GM19193 (cell line): Measurements from ENCODE around the gene APBB2.

ENCODE experiments used
- POLR2A ChIP-seq: IDR thresholded peaks from 4 replicates; pipeline ENCODE4 v1.6.1; 2011; ENCODE audit not compliant: insufficient read depth, insufficient read length; ENCODE audit errors: extremely low read depth

The APBB2 gene

DNA sequence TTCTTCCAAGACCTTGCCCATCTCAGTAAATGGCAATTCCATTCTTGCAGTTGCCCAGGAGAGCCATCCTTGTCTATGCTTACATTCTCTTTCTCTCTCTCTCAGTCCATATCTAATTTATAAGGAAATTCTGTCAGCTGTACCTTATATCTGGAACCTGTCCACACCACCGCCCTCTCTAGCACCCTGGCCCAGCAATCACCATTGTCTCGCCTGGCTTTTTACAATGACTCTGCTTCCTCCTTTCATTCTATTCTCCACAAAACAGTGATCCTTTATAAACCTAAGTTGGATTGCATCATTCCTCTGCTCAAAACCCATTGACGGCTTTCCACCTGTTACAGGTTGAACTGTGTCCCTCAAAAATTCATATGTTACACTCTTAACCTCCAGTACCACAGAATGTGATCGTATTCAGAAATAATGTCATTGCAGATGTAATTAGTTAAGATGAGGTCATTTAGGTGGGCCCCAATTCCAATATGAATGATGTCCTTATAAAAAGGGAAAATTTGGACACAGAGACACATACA is 31.3 kb downstream of the APBB2 start:
- TF ChIP-seq POLR2A = no peak

DNA sequence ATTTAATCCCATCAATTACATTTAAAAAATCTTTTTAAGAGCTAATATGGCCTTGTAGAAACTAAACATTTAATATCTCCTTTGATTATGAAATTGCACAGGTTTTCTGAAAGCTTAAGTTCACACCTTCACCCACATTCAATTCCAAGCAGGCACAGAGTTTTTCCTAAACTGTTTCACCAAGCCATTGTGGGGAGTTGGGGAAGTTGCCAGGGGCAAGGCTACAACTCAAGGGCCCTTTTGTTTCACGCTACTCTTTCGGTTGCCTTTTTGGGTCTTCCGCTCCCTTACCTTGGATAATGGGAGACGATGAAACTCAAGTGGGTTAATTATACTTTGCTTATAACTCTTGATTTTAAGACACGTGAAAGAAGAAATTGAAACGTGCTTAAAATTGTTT is 33.3 kb downstream of the APBB2 start:
- TF ChIP-seq POLR2A = no peak

DNA sequence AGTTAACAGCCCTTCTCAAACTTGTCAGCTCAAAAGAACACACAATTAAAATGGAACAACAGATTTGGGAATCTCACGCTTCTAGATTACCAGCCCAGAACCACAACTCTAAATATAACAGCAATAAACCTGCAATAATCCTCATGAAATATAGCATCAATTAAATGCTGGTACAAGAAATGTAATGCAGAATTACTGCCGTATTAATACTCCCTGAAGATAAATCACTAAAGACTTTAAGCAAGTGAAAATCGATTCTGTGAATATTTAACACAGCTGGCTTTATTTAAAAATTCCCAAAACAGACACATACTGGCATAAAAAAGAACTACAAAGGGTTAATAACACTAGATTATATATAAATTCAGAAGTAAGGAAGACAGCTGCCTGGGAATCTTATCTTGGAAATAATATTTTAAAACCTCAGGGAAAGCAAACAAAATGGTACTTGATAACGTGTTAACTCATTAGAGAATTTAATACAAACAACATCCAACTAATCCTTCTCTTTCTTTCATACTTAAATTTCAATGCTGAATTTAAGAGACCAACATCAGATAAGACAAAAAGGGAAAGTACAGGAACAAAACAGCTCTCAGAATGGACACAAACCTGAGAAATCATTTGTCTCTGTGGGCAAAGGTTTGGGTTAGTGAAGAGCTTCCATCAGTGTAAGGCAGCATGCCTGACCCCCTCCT is 34.7 kb downstream of the APBB2 start:
- TF ChIP-seq POLR2A = no peak

DNA sequence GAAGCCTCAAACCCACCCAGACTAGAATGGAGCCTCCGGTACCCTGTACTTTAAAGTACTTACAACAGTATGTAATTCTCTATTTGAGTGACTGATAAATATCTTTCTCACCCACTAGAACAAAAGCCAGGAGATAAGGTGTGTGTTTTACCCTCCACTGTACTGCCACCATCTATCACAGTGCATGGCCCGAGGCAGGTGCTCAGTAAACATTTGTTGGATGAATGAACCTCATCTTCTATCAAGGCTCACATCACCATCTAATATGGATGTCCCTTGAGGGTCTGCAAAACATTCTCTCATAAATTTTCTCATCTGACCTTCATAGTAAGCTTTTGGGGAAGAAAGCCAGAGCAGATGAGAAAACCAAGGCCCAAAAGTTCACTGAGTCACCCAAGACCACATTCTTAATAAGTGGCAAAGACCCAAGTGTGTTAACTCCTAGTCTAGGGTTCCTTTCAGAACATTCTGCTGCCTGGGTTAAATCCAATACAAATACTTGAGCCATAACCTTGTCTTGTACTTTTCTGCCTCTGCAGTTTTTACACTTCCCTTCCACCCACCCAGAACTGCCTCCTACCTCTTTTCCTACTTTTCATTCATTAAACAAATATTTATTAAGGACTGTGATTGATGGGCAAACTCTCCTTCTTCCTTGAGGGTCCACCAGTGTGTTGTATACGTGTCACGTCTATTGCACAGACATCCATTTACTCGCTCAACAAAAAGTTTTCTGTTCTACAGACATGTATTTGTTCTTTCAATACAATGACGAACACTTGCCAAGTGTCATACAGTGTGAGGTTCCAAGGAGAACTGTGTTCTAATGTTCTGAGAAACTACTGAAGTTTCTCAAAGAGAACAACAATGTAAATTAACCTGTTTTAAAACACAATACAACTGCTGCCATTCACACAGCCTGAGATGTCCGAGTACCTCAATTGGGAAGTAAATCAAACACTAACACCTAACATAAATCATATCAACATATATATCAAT is 35.7 kb downstream of the APBB2 start:
- no peak for TF ChIP-seq POLR2A

DNA sequence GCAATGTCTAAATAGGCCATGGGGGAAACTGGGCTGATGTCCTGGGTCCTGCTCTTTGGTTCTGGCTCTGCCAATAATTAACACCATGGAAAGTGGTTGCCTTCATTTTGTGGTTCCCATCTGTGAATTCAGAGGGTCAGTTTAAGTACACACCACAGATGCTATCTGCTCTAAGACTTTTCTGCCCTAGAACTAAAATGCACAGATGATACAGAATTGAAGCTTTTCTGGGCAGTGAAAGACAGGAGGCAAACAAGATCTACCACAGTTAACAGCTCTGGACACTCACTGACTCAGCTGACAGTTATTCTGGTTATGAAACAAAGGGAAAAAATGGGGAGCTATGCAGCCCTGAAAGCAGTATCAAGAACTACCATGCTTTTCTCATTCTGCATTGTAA is 37.3 kb downstream of the APBB2 start:
- no peak for TF ChIP-seq POLR2A

DNA sequence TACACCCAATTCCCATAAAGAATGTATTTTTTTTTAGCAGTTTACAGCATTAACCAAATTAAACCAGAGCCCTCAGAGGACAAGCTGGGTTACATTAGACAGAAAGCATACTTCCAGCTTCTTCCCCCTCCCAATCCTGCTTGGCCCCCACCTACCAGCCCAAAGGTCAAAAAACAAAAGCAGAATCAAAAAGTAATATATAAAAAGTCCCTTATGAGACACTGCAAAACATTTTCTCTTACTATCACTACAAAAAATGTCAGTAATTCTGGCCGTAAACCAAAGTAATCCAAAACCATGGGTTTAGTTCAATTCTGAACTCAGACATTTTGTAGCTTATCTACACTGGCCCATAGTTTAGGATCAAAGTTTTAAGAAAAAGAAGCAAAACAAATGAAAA is 38.0 kb downstream of the APBB2 start:
- no peak for TF ChIP-seq POLR2A

DNA sequence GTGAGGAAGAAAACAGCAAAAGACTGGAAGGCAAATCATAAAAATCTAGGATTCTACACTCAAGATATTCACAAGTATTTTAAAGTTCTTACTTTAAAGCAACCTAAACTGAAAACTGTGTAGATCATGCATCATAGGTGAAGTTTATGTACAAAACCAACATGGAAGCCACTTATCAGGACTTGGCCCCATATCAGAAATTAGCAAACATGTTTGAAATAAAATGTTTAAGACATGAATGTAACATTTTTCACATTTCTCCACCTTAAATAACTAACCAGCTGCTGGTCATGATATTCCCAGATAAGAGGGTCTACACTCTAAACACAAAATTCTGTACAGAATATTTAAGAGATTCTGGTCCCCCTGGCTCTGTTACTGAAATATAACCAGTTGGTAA is 38.5 kb downstream of the APBB2 start:
- no peak for TF ChIP-seq POLR2A

DNA sequence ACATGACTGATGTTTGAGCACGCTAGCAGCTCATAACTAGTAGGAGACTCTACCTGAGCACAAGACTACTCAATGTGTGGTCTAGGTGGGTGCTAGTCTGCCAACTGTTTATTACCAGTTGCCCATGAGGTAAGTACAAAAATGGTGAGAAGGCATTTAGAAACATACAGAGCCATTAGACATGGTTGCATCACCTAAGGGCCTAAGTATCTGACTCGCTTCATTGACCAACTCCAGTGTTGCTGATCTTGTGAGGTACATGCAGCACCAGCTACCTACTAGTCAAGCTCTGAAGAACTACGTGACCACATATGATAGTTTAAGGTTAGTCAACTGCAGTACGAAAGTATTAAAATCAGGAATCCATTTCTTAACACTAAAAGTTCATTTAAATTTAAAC is 39.9 kb downstream of the APBB2 start:
- no peak for TF ChIP-seq POLR2A

DNA sequence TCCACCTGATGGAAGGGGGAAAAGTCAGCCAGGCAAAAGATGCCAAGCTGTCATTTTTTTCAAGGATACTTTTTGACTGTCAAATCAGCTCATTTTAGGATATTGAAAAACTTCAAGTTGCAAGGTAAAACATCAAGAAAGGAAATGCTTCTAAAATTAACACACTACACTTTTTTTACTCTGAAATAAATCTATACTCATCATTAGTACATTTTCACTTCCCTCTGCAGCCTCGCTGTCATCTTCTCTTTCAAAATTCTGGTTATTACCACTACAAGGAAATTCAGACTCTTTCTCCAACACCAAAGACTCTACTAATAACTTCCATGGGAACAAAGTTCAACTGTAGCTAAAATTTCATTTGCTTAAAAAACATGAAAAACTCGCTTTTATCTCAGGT is 41.6 kb downstream of the APBB2 start:
- no peak for TF ChIP-seq POLR2A

DNA sequence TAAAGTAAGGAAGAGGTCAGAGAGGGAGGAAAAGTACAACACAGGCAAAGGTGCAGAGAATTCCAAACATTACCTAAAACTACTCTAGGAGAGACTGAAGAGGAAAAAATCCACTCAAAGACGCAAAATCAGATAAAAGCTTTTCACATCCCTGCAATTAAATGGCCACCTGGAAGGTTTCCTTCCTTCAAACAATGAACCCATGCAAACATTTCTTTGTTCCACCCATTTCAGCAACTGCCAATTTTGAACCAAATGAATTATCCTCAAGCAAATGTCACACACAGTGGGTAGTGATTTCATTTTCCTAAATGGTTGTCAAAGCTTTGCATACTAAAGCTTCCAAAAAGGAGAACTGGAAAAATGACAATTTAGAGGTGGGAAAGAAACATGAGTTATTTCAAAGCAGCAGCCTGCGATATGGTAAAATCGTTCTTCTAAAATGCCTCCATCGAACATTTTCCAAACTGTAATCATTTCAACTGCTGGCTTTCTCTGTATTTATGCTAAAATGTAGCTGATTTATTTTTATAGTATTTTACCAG is 45.0 kb downstream of the APBB2 start:
- TF ChIP-seq POLR2A = no peak

DNA sequence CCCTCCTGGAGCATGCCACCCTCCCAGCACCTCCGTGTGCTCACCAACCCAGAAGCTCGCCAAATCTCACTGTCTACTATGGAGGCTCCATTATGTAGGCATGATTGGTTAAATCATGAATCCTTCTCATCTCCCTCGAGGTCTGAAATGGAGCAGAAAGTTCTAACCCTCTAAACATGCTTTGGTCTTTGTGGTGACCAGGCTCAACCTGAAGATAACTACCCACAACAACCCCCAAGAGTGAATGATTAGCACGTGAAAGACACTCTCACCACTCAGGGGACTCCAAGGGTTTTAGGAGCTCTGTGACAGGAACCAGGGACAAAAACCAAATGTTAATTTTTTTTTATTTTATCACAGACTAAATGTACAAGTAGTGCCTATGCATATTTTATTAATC is 47.2 kb downstream of the APBB2 start:
- no peak for TF ChIP-seq POLR2A

DNA sequence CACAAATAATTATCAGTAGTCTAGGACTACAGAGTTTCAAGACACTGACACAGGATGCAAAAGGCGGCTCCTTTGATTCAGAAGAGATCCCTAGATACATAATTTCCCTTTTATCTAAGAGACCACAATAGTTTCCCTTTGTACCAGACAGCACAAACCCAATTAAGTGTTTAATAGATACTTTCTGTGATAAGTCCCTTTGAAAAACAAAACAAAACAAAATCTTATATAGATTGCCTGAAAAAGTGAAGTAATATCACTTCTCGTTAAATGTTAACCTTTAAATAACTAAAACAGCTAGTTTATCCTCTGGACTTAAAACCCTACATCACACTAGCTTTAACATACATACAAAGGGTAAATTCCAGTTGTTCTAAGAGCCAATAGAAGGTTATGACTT is 49.9 kb downstream of the APBB2 start:
- no peak for TF ChIP-seq POLR2A

DNA sequence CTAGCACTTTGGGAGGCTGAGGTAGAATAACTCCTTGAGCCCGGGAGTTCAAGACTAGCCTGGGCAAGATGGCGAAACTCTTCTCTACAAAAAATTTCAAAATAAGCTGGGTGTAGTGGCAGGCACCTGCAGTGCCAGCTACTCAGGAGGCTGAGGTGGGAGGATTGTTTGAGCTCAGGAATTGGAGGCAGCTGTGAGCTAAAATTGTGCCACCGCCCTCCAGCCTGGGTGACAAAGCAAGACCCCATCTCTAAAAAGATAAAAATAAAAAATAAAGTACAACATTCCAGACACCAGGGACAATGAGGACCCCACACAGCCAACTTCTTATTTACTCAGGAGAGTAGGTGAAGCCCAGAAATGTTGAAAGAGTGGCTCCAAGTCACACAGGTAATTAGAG is 53.0 kb downstream of the APBB2 start:
- TF ChIP-seq POLR2A = no peak

DNA sequence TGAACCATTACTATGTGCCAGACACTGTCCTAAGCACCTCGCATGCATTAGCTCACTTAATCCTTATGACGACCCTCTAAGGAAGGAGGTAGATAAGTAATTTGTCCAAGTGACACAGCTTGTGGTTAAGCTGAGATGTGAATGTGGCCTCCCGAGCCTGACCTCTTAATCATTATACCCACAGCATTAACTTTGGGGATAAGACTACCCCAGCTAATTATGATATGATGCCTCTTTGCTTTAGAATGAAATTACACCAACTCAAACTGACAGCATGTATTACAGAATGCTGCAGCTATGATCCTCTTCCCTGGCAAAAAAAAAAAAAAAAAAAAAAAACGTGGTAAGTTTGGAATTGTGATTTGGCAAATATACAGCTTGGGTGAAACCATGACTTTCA is 53.5 kb downstream of the APBB2 start:
- TF ChIP-seq POLR2A = no peak

DNA sequence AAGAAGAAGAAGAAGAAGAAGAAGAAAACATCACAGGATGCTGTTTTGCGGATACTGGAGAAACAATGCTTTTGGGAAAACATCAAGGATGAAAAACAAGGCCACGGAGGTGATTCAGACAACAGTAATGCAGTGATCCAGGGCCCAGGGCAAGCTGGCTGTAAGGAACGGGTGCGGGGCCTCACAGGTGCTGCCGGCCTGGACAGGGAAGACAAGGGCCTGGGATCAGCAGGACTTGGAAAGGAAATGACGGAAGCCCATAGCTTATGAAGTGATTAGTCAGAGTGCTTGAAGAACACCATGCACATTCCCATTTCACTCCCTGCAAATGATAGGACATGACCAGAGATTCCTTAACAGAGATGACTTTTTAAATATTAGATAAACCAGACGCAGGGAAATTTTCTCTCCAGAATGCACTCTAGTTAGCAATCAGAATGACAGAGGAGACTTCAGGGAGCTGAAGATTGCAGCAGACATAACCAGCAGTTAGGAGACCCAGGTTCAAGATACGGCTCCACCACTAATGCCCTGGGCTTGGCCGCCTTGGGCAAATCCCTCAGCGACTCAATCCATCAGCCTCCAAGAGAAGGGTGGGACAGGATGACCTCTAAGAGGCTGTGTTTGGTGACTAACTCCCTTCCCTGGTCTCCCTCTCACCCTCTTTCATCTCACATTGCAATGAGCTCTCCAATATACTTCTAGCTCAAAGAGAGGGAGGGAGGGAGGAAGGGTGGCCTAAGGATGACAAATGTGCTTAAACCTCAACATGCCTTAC is 54.1 kb downstream of the APBB2 start:
- TF ChIP-seq POLR2A = no peak
